A204.1 (cell line): ENCODE data around the gene RAPGEF4.

Experiments
- FAIRE-seq: peaks from 2 replicates; lab custom pipeline; 2012; peaks lifted over from hg19 to GRCh38; lab: Jason Lieb, UNC

The RAPGEF4 gene

DNA sequence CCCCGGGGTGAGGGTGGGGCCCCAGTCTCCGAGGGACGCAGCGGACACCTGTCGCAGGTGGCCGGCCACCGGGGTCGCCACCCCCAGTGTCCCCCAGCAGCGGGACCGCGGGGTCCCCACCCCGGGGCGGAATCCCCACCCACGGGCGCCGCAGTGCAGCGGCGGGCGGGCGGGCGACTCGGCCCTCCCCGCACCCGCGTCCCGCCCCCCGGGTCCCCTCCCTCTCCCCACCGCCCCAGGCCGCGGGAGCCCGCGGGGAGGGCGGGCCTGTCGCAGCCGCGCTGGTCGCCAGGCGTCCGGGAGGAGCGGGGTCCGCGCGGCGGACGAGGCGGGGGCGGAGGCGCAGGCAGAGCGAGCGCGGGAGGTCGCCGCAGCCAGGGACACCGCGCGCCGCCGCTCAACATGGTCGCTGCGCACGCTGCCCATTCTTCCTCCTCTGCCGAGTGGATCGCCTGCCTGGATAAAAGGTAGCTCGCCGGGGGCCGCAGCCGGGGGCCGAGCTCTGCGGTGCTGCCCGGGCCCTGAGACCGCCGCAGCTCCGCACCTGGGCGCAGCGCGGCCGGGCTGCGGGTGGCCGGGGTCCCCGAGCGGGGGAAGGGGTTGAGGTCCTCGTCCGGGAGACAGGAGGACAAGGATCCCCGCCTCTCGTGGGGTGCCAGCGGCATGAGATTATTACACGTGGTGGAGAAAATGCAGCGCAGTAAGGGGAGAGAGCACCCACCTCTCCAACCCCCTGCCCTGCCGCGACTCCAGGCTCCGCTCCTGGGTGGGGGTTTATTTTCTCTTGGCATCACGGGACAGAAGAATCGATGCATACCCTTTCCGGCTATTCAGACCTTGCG lies at the start of gene RAPGEF4:
Gene RAPGEF4, plus strand, starts transcription at position 264 of the 842 bp plus-strand sequence. Its CDS starts 139 bp downstream, at position 403.
- FAIRE-seq: no peak

DNA sequence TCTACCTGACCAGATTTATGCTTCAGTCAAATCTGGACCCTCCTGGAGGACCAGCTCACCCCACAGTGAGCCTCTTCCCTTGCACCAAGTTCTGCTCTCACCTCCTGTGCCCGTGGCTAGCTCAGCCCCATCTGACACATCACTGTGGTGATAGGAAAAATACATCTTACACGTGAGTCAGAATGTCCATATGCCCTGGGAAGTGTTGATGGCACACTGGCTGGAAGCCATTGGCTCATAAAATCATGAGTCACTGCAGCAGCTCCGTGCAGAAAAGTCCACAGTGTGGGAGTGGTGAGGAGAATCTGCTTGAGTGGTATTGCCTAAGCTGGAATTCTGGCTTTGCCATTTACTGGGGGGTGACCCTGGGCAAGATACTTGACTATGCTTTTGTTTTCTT lies 42.6 kb upstream of the RAPGEF4 start:
- no peak for FAIRE-seq

DNA sequence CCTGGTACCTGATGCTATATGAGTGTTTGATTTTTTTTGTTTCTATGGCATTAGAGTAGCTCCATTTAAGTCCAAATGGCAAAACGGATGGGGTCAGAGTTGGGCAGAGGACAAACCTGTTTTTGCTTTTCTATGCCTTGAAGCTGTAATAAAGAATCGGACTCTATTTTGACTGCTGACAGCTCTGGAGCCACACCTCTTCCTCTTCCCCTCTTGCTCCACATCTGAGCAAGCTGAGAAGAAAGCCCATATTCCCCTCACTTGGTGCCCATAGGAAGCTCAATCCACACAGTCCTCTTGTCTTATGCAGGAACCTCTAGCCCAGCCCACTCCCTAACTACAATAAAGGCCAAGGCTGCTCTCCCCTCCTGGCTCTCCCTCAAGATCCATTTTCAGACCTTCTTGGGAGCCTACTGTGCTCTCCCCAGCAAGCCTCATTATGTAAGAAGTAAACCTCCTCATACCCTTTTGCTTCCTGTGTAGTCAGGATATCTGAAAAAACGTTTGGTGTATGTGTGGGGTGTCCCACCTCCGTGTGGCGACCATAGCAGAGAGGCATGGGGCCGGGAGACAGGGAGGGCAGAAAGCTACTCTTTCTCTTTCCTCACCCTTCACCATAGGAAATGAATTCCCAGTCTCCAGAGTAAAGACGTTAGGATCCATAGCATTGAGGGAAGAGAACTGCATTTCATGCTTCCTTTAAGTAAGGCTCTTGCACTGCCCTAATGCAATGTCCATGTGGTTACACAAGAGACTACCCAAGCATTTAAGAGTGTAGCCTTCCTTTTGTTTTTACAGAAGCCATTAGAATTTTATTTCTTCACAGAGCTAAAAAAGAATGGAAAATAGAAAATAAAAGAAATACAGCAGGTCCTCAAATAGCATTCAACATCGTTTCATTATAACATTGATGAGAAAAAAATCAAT lies 41.9 kb upstream of the RAPGEF4 start:
- FAIRE-seq: no peak

GRCh38 chr2:172697296-172697695 lies 38.3 kb upstream of the RAPGEF4 start:
- no peak for FAIRE-seq

GRCh38 chr2:172698041-172698863 lies 37.4 kb upstream of the RAPGEF4 start:
- FAIRE-seq: no peak

GRCh38 chr2:172701250-172701649 lies 34.4 kb upstream of the RAPGEF4 start:
- FAIRE-seq: no peak

- no peak for FAIRE-seq
Observed at GRCh38 chr2:172702451-172702850, 33.2 kb upstream of the RAPGEF4 start.

GRCh38 chr2:172704072-172704936 lies 31.3 kb upstream of the RAPGEF4 start:
- no peak for FAIRE-seq

DNA sequence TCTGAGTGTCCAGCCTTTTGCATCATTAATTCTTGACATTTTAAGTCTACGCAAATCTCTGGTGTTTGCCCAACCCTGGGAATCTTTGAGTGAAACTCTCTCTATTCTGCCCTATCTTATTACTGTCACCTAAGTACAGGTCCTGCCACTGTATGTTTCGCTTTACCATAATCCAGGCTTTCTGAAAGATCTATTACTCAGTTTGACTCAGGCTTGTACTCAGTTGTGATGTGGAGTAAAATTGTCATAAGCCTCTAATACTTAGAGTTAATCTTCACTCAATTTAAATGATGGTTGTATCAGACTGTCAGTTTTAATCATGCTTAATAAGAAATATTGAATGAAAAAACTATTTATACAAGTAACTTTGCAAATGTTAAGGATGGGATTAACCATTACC lies 30.3 kb upstream of the RAPGEF4 start:
- no peak for FAIRE-seq

- no peak for FAIRE-seq
Observed at GRCh38 chr2:172708247-172708646, 27.4 kb upstream of the RAPGEF4 start.

GRCh38 chr2:172709566-172710291 lies 25.9 kb upstream of the RAPGEF4 start:
- FAIRE-seq: no peak

DNA sequence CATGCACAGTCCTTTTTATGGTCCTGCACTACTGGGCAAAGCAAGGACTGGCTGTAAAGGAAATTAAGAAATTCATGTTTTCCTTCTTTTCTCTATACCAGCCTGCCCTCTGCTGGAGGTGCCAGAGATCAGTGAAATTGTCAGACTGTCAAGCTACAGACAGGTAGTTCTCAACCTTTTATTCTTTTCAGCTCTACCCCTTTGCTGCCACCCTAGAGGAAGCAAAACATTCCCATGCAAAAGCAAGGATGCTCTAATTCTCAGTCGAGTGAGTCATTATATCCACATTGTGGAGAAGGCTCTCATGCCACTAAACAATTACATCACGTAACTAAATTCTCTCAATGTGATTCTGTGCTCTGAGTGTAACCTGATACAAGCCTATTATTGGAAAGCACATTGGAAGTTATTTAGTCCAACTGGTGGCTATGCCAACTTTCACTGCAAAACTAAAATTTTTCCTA lies 25.0 kb upstream of the RAPGEF4 start:
- FAIRE-seq: peak; percentile 52

DNA sequence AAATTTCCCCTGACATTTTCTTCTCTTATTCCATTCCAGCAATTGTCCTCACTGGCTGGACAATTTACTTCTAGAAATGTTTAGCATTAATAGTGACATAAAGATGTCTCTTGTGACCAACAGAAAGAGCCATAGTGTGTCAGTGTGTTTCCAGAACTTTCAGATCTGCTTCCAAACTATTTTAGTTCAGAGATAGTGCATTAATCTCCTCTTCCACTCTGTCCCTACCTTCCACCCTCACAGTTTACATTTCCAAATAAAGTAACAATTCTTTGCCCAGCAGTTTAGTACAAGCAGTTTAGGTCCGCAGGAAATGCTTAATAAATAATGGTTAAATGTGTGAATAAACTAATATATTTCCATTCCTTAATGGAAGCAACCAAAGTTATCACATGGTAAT lies 24.5 kb upstream of the RAPGEF4 start:
- no peak for FAIRE-seq

- no peak for FAIRE-seq
Observed at GRCh38 chr2:172712251-172712650, 23.4 kb upstream of the RAPGEF4 start.

- FAIRE-seq: no peak
Observed at GRCh38 chr2:172713365-172713875, 22.2 kb upstream of the RAPGEF4 start.

DNA sequence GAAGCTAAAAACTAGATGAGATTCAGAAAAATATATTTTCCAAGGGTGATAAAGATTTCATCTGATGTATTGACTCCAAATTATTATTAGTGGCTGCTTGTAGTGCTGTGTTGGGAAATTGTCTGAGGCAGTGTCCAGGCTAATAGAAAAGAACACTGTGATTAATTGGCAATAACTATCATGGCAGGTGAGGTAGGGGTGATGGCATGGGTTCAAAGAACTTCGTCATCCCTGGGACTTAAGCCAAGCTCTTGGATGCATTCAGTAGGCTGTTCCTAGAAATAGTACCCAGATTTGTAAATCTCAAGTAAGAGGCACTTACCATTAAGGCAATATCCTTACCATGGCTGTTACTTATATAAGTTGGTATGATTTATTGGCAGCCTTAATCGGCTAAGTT lies 13.2 kb upstream of the RAPGEF4 start:
- no peak for FAIRE-seq

GRCh38 chr2:172723286-172723685 lies 12.4 kb upstream of the RAPGEF4 start:
- FAIRE-seq: no peak

DNA sequence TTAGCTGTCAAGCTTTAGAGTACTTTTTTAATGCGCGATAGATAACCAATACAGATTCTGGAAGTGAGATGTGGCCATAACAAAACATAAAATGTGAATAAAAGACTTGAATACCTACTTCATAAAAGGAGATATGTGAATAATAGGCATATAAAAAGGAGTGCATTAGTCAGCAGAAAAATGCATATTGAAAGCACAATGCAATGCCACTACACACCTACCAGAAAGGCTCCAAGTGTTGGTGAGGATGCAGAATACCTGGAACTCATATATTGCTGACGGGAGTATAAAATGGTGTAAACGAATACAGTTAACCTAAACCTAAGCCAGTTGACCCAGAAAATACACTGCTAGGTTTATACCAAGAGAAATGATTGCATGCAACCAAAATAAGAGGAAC lies 10.9 kb upstream of the RAPGEF4 start:
- no peak for FAIRE-seq

DNA sequence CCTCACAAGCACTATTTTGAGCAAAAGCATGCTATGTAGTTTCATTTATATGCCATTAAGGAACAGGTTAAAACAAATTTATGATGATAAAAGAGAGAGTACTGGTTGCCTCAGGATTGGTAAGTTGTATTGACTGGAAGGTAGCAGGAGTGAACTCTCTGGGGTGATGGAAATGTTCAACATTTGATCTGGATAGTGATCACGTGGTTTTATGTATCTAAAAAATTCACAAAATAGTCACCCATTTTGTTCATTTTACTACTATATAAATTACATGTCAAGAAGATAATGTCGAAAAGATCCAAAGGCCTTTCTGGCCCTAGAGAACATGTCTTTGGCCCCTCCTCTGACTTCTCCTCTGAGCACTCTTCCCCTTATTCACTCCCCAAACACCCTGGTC lies 10.4 kb upstream of the RAPGEF4 start:
- FAIRE-seq: no peak

- FAIRE-seq: no peak
Observed at GRCh38 chr2:172725746-172726145, 9.9 kb upstream of the RAPGEF4 start.
